ENCODE results near the gene NKAIN1.
"Not testable (repeated sequence)": the region's sequence is repeated elsewhere in the genome, so short reads cannot be mapped to it uniquely, and the experiment has no call there.

- not testable (repeated sequence) for TF ChIP-seq POLR2A, CTCF (IDR thresholded peaks at IDR 0.05)
These were observed 100.7 kb downstream of the NKAIN1 start for GRCh38 chr1:31138797-31139521.

Data from esophagus squamous epithelium (tissue), 4 donors.